HG03025 (cell line): ENCODE measurements around the gene FADD.

Experiments
- ATAC-seq: cut with Tn5 transposase; IDR thresholded peaks from one replicate; pipeline ENCODE4 v1.9.1; 2021; ENCODE audit warnings: mild to moderate bottlenecking, moderate library complexity; ENCODE audit not compliant: unreplicated experiment, low FRiP score

Gene FADD

GRCh38 chr11:70230840-70231710 is 28.0 kb downstream of the FADD start:
- no peak for ATAC-seq

DNA sequence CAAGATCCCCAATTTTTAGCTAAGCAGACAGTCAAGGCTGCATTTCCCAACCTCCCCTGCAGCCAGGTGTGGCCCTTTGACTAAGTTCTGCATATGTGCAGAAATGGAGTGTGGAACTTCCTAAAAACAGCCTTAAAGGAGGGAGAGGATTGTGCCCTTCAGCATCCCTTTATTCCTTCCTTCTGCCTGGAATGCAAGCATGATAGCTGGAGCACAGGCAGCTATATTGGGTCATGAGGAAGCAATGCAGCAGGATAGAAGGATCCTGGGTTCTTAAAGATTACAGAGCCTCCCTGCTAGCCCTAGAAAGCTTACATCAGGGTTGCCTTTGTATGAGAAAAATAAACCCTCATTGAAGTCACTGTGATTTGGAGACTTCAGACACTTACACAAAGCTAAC is 29.9 kb downstream of the FADD start:
- no peak for ATAC-seq

- ATAC-seq: no peak
Observed at GRCh38 chr11:70233511-70233934, 30.4 kb downstream of the FADD start.

DNA sequence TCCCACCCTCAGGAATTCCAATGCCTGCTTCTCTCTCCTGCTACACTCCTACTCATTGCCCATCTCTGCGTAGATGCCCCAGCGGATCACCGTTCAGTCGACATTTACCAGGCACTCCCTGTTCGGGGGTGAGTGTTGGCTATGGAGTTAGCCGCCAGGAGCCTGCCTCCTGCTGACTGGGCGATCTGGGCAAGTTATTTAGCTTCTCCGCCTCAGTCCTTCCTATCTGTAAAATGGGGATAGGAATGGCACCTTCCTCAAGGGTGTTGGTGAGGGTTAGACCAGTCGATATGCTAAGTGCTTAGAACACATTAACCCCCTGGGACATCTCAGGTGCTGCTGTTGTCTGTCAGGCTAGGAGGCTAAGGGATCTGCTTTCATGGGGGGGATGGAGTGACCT is 30.9 kb downstream of the FADD start:
- no peak for ATAC-seq

GRCh38 chr11:70240337-70240736 is 37.2 kb downstream of the FADD start:
- no peak for ATAC-seq

GRCh38 chr11:70241709-70242108 is 38.6 kb downstream of the FADD start:
- no peak for ATAC-seq

DNA sequence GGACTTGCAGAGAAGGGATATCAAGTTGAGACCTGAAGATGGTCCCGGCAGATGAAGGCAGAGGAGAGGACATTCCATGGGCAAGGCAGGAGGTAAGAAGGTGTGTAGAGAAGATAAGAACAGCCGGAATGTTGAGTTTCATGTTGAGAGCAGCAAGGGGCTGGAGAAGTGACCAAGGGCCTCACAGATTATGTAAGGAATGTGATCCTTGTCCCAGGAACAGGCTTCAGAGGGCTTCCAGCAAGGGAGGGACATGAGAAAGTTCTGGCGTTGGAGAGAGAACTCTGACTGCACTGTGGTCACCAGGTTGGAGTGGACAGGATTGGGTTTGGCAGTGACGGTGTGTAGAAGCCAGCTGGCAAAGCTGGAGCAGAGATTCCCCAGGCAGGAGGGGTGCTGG is 39.8 kb downstream of the FADD start:
- no peak for ATAC-seq

DNA sequence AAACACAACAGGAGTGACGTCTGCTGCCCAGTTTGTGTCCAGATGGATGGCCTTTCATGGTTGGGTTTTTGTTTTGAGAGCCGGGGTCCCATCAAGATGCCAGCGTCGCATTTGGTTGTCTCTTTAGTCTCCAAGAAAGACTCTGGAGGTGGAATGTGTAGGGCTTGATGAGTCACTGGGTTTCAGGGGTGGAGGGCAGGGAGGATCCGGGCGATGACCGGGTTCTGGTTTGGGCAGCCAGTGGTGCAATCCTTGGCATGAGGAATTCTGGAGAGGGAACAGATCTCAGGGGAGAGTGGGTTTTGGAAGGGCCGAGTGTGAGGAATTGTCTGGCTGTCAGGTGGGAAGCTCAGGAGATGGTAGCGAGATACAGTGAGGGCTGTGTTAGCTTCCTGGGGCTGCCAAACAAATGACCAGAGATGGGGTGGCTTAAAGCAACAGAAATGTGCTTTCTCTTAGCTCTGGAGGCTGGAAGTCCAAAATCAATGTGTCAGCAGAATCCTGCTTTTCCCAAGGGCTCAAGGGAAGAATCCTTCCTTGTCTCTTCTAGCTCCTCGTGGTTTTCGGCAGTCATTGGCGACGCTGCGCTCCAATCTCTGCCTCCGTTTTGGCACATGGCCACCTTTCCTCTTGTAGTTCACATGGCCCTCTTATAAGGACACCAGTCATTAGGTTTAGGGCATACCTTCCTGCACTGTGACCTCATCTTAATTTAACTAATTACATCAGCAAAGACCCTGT is 41.0 kb downstream of the FADD start:
- ATAC-seq: no peak

- ATAC-seq: no peak
Observed at GRCh38 chr11:70244698-70245097, 41.6 kb downstream of the FADD start.

- ATAC-seq: no peak
Observed at GRCh38 chr11:70246196-70246595, 43.1 kb downstream of the FADD start.

- ATAC-seq: no peak
Observed at GRCh38 chr11:70247042-70247709, 44.1 kb downstream of the FADD start.

GRCh38 chr11:70247710-70248072 is 44.6 kb downstream of the FADD start:
- no peak for ATAC-seq

GRCh38 chr11:70250876-70251658 is 48.0 kb downstream of the FADD start:
- ATAC-seq: no peak

DNA sequence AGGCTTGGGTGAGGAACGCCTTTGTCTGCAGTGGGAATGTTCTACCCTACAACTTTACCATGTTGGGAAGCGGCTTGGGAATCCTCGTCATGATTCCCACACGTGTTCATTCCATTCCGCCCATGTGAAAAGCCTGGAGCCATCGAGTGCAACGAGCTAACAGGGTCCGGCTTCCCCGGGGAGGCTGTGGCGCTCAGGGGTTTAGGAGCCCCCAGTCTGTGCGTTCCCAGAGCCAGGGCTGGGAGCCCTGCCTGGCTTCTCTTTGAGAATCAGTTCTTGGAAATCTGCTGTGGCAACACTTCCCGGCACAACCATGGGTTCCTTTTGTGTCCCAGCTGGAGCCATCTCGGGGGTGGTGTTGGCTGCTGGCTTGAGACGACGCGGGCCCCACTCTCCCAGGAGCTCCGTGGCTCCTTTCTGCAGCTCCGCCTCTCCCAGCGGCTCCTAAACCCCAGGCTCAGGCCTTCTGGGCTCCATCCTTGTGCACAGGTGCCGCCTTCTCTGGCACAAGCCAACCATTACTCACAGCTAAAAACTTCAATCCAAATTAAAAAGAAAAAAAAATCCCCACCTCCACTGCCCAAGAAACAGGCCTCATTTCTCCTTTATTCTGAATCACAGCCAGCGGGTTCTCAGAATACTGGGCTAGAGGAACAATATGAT is 48.7 kb downstream of the FADD start:
- no peak for ATAC-seq

GRCh38 chr11:70252844-70253243 is 49.7 kb downstream of the FADD start:
- ATAC-seq: no peak

GRCh38 chr11:70255477-70256116 is 52.5 kb downstream of the FADD start:
- ATAC-seq: no peak
